ENCODE data around the gene MARS1.

MARS1 gene

GRCh38 chr12:57458665-57459054, 29.2 kb upstream of the MARS1 start:
- DNase-seq (ENCODE audit: low read depth): no peak

- DNase-seq (ENCODE audit: low read depth): peak; percentile 91
Measured at GRCh38 chr12:57459055-57459749, 28.7 kb upstream of the MARS1 start.

GRCh38 chr12:57459750-57460467, 28.0 kb upstream of the MARS1 start, which contains the start of gene GLI1:
GLI1 (plus strand) TSS chr12:57459785; CDS start chr12:57463692, 3,907 bp downstream.
- no peak for DNase-seq (ENCODE audit: low read depth)

GRCh38 chr12:57460468-57460784, 27.4 kb upstream of the MARS1 start:
- DNase-seq (ENCODE audit: low read depth): no peak

GRCh38 chr12:57460841-57461275, 27.0 kb upstream of the MARS1 start:
- no peak for DNase-seq (ENCODE audit: low read depth)

GRCh38 chr12:57461276-57461916, 26.5 kb upstream of the MARS1 start:
- no peak for DNase-seq (ENCODE audit: low read depth)

- peak; percentile 14 for DNase-seq (ENCODE audit: low read depth)
Measured at GRCh38 chr12:57461917-57462250, 26.0 kb upstream of the MARS1 start.

- peak; percentile 78 for DNase-seq (ENCODE audit: low read depth)
Measured at GRCh38 chr12:57462251-57462911, 25.5 kb upstream of the MARS1 start.

GRCh38 chr12:57462912-57463253, 25.0 kb upstream of the MARS1 start:
- no peak for DNase-seq (ENCODE audit: low read depth)

GRCh38 chr12:57464569-57464968, 23.3 kb upstream of the MARS1 start:
- no peak for DNase-seq (ENCODE audit: low read depth)

GRCh38 chr12:57465030-57465746, 22.7 kb upstream of the MARS1 start:
- DNase-seq (ENCODE audit: low read depth): no peak

GRCh38 chr12:57465747-57466505, 21.9 kb upstream of the MARS1 start:
- no peak for DNase-seq (ENCODE audit: low read depth)

GRCh38 chr12:57467212-57467874, 20.5 kb upstream of the MARS1 start:
- DNase-seq (ENCODE audit: low read depth): no peak

GRCh38 chr12:57467915-57468314, 20.0 kb upstream of the MARS1 start:
- DNase-seq (ENCODE audit: low read depth): no peak

GRCh38 chr12:57469296-57470164, 18.3 kb upstream of the MARS1 start:
- DNase-seq (ENCODE audit: low read depth): no peak

- no peak for DNase-seq (ENCODE audit: low read depth)
Measured at GRCh38 chr12:57470286-57470969, 17.4 kb upstream of the MARS1 start.

GRCh38 chr12:57470970-57471656, 16.8 kb upstream of the MARS1 start:
- DNase-seq (ENCODE audit: low read depth): no peak

GRCh38 chr12:57471661-57472060, 16.2 kb upstream of the MARS1 start:
- DNase-seq (ENCODE audit: low read depth): no peak

- DNase-seq (ENCODE audit: low read depth): no peak
Measured at GRCh38 chr12:57472391-57472790, 15.5 kb upstream of the MARS1 start.

Data from amniotic epithelial cell (primary cell).